H9 (cell line): ENCODE results near the gene CTDSPL2. TPM values are rescaled to one million over a fixed set of nuclear protein-coding genes. Genes with fewer than 3 reads are reported as not detected.

Source experiments
- DNase-seq: peaks from one replicate; pipeline ENCODE4 v3.0.0-alpha.2; 2017
- H2AFZ ChIP-seq: one replicate; pipeline ENCODE4 v1.6.1; 2013; ENCODE audit warnings: mild to moderate bottlenecking, low read length, control low read depth, moderate library complexity
- H2AK5ac ChIP-seq: 2 replicates; pipeline ENCODE4 v1.6.1; 2013; ENCODE audit warnings: low read length, control low read depth, mixed read lengths; ENCODE audit not compliant: insufficient read length
- H2BK120ac ChIP-seq: one replicate; pipeline ENCODE4 v1.6.1; 2013; ENCODE audit warnings: low read depth, mild to moderate bottlenecking, low read length, control low read depth, inconsistent platforms; ENCODE audit not compliant: poor library complexity, severe bottlenecking
- H2BK12ac ChIP-seq: 2 replicates; pipeline ENCODE4 v1.6.1; 2013; ENCODE audit warnings: low read length, control low read depth, mixed read lengths, low read depth; ENCODE audit not compliant: insufficient read length
- H2BK15ac ChIP-seq: 2 replicates; pipeline ENCODE4 v1.6.1; 2013; ENCODE audit warnings: low read depth, low read length, control low read depth
- H2BK20ac ChIP-seq: one replicate; pipeline ENCODE4 v1.6.1; 2013; ENCODE audit warnings: low read depth, mild to moderate bottlenecking, low read length, control low read depth, inconsistent platforms; ENCODE audit not compliant: poor library complexity, severe bottlenecking
- H2BK5ac ChIP-seq: 2 replicates; pipeline ENCODE4 v1.6.1; 2013; ENCODE audit warnings: low read length, control low read depth, mixed read lengths; ENCODE audit not compliant: insufficient read length
- H3K14ac ChIP-seq: 2 replicates; pipeline ENCODE4 v1.6.1; 2013; ENCODE audit warnings: low read length, control low read depth; ENCODE audit not compliant: insufficient read depth
- H3K18ac ChIP-seq: 2 replicates; pipeline ENCODE4 v1.6.1; 2013; ENCODE audit warnings: low read depth, mild to moderate bottlenecking, mixed read lengths, low read length, control low read depth; ENCODE audit not compliant: insufficient read length
- H3K23ac ChIP-seq: 2 replicates; pipeline ENCODE4 v1.6.1; 2013; ENCODE audit warnings: low read length, control low read depth, mixed read lengths, low read depth; ENCODE audit not compliant: insufficient read length
- H3K23me2 ChIP-seq: 2 replicates; pipeline ENCODE4 v1.6.1; 2013; ENCODE audit warnings: low read depth, mild to moderate bottlenecking, mixed read lengths, low read length, control low read depth; ENCODE audit not compliant: insufficient read length, poor library complexity, severe bottlenecking
- H3K27ac ChIP-seq: 2 replicates; pipeline ENCODE4 v1.5.1; 2013; ENCODE audit warnings: low read length, control low read depth, mixed read lengths, low read depth; ENCODE audit not compliant: insufficient read length
- H3K27me3 ChIP-seq: 2 replicates; pipeline ENCODE4 v1.6.1; 2013; ENCODE audit warnings: low read length, control low read depth, inconsistent platforms; ENCODE audit not compliant: insufficient read depth
- H3K4ac ChIP-seq: 2 replicates; pipeline ENCODE4 v1.6.1; 2013; ENCODE audit warnings: low read depth, mild to moderate bottlenecking, control low read depth, inconsistent platforms, low read length, moderate library complexity
- H3K4me1 ChIP-seq: 2 replicates; pipeline ENCODE4 v1.6.1; 2013; ENCODE audit warnings: low read length, control low read depth, inconsistent platforms; ENCODE audit not compliant: insufficient read depth
- H3K4me2 ChIP-seq: 2 replicates; pipeline ENCODE4 v1.6.1; 2013; ENCODE audit warnings: low read length, control low read depth, mixed read lengths; ENCODE audit not compliant: insufficient read length, insufficient read depth
- H3K56ac ChIP-seq: 2 replicates; pipeline ENCODE4 v1.6.1; 2013; ENCODE audit warnings: low read depth, mild to moderate bottlenecking, mixed read lengths, low read length, control low read depth; ENCODE audit not compliant: insufficient read length
- H3K79me1 ChIP-seq: 2 replicates; pipeline ENCODE4 v1.6.1; 2013; ENCODE audit warnings: low read depth, mild to moderate bottlenecking, moderate library complexity, low read length, control low read depth, inconsistent platforms; ENCODE audit not compliant: insufficient read depth, poor library complexity, severe bottlenecking
- H3K79me2 ChIP-seq: 2 replicates; pipeline ENCODE4 v1.6.1; 2013; ENCODE audit warnings: low read length, control low read depth, inconsistent platforms; ENCODE audit not compliant: insufficient read depth
- H3K9ac ChIP-seq: 2 replicates; pipeline ENCODE4 v1.6.1; 2013; ENCODE audit warnings: low read length, control low read depth, mixed read lengths; ENCODE audit not compliant: insufficient read length; ENCODE audit errors: extremely low read depth
- H3K9me3 ChIP-seq: one replicate; pipeline ENCODE4 v1.6.1; 2013; ENCODE audit warnings: low read depth, low read length, inconsistent platforms; ENCODE audit not compliant: control insufficient read depth
- H3T11ph ChIP-seq: one replicate; pipeline ENCODE4 v1.6.1; 2013; ENCODE audit warnings: mild to moderate bottlenecking, low read length, control low read depth, inconsistent platforms
- H4K20me1 ChIP-seq: one replicate; pipeline ENCODE4 v1.6.1; 2013; ENCODE audit not compliant: control insufficient read depth, insufficient read length, insufficient read depth
- H4K5ac ChIP-seq: 2 replicates; pipeline ENCODE4 v1.6.1; 2013; ENCODE audit warnings: low read depth, mild to moderate bottlenecking, mixed read lengths, low read length, control low read depth; ENCODE audit not compliant: insufficient read length
- H4K8ac ChIP-seq: replicated peaks from 2 replicates; pipeline ENCODE4 v1.6.1; 2013; ENCODE audit warnings: low read length, control low read depth, mixed read lengths, low read depth; ENCODE audit not compliant: insufficient read length
- H4K91ac ChIP-seq: 2 replicates; pipeline ENCODE4 v1.6.1; 2013; ENCODE audit warnings: low read depth, mild to moderate bottlenecking, moderate library complexity, mixed read lengths, low read length, control low read depth; ENCODE audit not compliant: insufficient read length
- H3K27ac Mint-ChIP-seq, 3 experiments: 2 replicates in 2 of 3; 3 replicates in 1 of 3; pipeline ENCODE4 v1.8.0; 2020 to 2021; ENCODE audit warnings: mixed read lengths in 3 of 3, mild to moderate bottlenecking in 1 of 3, moderate library complexity in 1 of 3
- H3K27me3 Mint-ChIP-seq: 2 replicates; pipeline ENCODE4 v1.8.0; 2021; ENCODE audit warnings: low read depth, mild to moderate bottlenecking, moderate library complexity, mixed read lengths
- H3K36me3 Mint-ChIP-seq, 3 experiments: 2 replicates in 2 of 3; 3 replicates in 1 of 3; pipeline ENCODE4 v1.8.0; 2020 to 2021; ENCODE audit warnings: low read depth in 3 of 3, mixed read lengths in 3 of 3; ENCODE audit not compliant: insufficient read depth in 1 of 3
- H3K4me1 Mint-ChIP-seq, 2 experiments: 2 replicates each; pipeline ENCODE4 v1.8.0; 2020; ENCODE audit warnings: mixed read lengths in 2 of 2
- H3K4me3 Mint-ChIP-seq, 2 experiments: 2 replicates in 1 of 2; 3 replicates in 1 of 2; pipeline ENCODE4 v1.8.0; 2020 to 2021; ENCODE audit warnings: mild to moderate bottlenecking in 2 of 2, mixed read lengths in 2 of 2, moderate library complexity in 1 of 2
- H3K9me3 Mint-ChIP-seq, 2 experiments: 2 replicates in 1 of 2; 3 replicates in 1 of 2; pipeline ENCODE4 v1.8.0; 2020; ENCODE audit warnings: mild to moderate bottlenecking in 2 of 2, mixed read lengths in 2 of 2, moderate library complexity in 1 of 2
- CTCF ChIP-seq: fragments of 200-600 bp; sonication (generic); conservative IDR thresholded peaks from 3 replicates; pipeline ENCODE4 v1.8.0; 2021; ENCODE audit warnings: antibody characterized with exemption, mild to moderate bottlenecking
- WGBS: extraction: QIAGEN DNeasy Blood & Tissue Kit; methylation state at CpG from one replicate; pipeline ENCODE4 v1.1.7; 2013; ENCODE audit warnings: missing lambda C conversion rate, low lambda C conversion rate, mixed read lengths; ENCODE audit not compliant: insufficient read length; ENCODE audit errors: extremely low coverage; 5-methylcytosine and 5-hydroxymethylcytosine counted together
- total RNA-seq: library from RNA; stranded (reverse); gene quantifications from 2 replicates; pipeline ENCODE4 v1.2.1, GENCODE V29; 2021

Gene CTDSPL2
- total RNA-seq, 1 experiment from 2014 or later: 78.8 TPM

GRCh38 chr15:44570361-44570760, 142.9 kb downstream of the CTDSPL2 start:
- Histone ChIP-seq H3K9me3 (peaks cover 9% of the 10 kb centered on the region), H4K8ac (no peak overlapping the region)
- WGBS: no CpG with 5 or more reads among the region's 4 CpGs

More at GRCh38 chr15:44570361-44570760, 142.9 kb downstream of the CTDSPL2 start:
- Histone ChIP-seq H3K56ac (no peak overlapping the region), H3K79me1 (no peaks in the 10 kb centered on the region), H2BK5ac (no peak overlapping the region), H2BK120ac (no peak overlapping the region), H2BK12ac (no peak overlapping the region), H2BK20ac (no peak overlapping the region), H2BK15ac (no peak overlapping the region), H3K9ac (no peak overlapping the region), H3K23me2 (no peaks in the 10 kb centered on the region), H4K20me1 (no peaks in the 10 kb centered on the region), H3K79me2 (no peaks in the 10 kb centered on the region), H2AK5ac (no peak overlapping the region), H4K5ac (no peak overlapping the region), H4K91ac (no peak overlapping the region), H3K14ac (no peak overlapping the region), H3K27ac (no peak overlapping the region), H3K27me3 (no peaks in the 10 kb centered on the region), H3K23ac (no peak overlapping the region), H3T11ph (no peak overlapping the region), H3K4me2 (no peak overlapping the region), H3K4me1 (no peaks in the 10 kb centered on the region), H2AFZ (no peak overlapping the region), H3K18ac (no peak overlapping the region), H3K4ac (no peak overlapping the region)
- no peak for DNase-seq
- Mint-ChIP-seq H3K4me1 (no peaks in the 10 kb centered on the region), H3K4me3 (no peak overlapping the region), H3K27me3 (no peaks in the 10 kb centered on the region), H3K27ac (0 out of 7 replicates have a peak overlapping the region, but pooled peaks of 1 of the 3 experiments have one; percentile 49), H3K9me3 (peaks cover under 1 to 5% of the 10 kb centered on the region in 2 experiments; a peak in 4 of 5 replicates), H3K36me3 (peaks cover 37 to 61% (median 57%) of the 10 kb centered on the region in 3 experiments)
- TF ChIP-seq CTCF: no peak
